Caco-2 (cell line): ENCODE results near the gene COMMD8. TPM values are rescaled to one million over a fixed set of nuclear protein-coding genes. Genes with fewer than 3 reads are reported as not detected.

ENCODE experiments used
- Bru-seq: library from RNA; stranded (reverse); fragments of 400-500 nt; gene quantifications from one replicate; lab custom pipeline; 2021; lab: Mats Ljungman, UMichigan
- BruChase-seq, 2 experiments: library from RNA; stranded (reverse); fragments of 400-500 nt; gene quantifications; one replicate each; lab custom pipeline; 2021; lab: Mats Ljungman, UMichigan
- BruUV-seq: library from RNA; stranded (reverse); fragments of 400-500 nt; replicated peaks from 2 replicates; lab custom pipeline; 2021; lab: Mats Ljungman, UMichigan
- CTCF ChIA-PET: fragments of 300-600 bp; sonication (Branson Sonifier 250); formaldehyde crosslinking; loops from one replicate; lab custom pipeline; 2022; ENCODE audit warnings: antibody characterized with exemption; lab: Charles Lee
- POLR2A ChIA-PET: fragments of 300-600 bp; sonication (Branson Sonifier 250); formaldehyde crosslinking; loops from one replicate; lab custom pipeline; 2022; ENCODE audit warnings: antibody characterized with exemption; lab: Charles Lee
- DNase-seq, 2 experiments: peaks; one replicate each; pipeline versions ENCODE4 v3.0.0 to v3.0.0-alpha.2; 2020 to 2022
- H3K27me3 ChIP-seq: replicated peaks from 2 replicates; pipeline ENCODE4 v1.6.0; 2011; ENCODE audit warnings: low read length; ENCODE audit not compliant: control insufficient read depth, insufficient read depth
- H3K36me3 ChIP-seq: 2 replicates; pipeline ENCODE4 v1.5.1; 2011; ENCODE audit warnings: low read length; ENCODE audit not compliant: control insufficient read depth, insufficient read depth
- H3K4me1 ChIP-seq: fragments of 250-450 bp; sonication (Bioruptor Pico); 2 replicates; pipeline ENCODE4 v1.5.1; 2020; ENCODE audit warnings: mild to moderate bottlenecking
- H3K4me3 ChIP-seq: 2 replicates; pipeline ENCODE4 v1.5.1; 2011; ENCODE audit warnings: low read depth, mild to moderate bottlenecking, control low read depth, low read length
- H3K9me3 ChIP-seq: fragments of 250-450 bp; sonication (Bioruptor Pico); 2 replicates; pipeline ENCODE4 v1.5.1; 2020; ENCODE audit warnings: mild to moderate bottlenecking, moderate library complexity
- H3K27ac Mint-ChIP-seq: one replicate; pipeline ENCODE4 v1.8.0; 2022; ENCODE audit warnings: mixed read lengths; ENCODE audit not compliant: unreplicated experiment
- H3K27me3 Mint-ChIP-seq: one replicate; pipeline ENCODE4 v1.8.0; 2022; ENCODE audit warnings: mixed read lengths; ENCODE audit not compliant: insufficient read depth, unreplicated experiment
- H3K36me3 Mint-ChIP-seq: one replicate; pipeline ENCODE4 v1.8.0; 2022; ENCODE audit warnings: mild to moderate bottlenecking, mixed read lengths; ENCODE audit not compliant: insufficient read depth, unreplicated experiment
- H3K4me1 Mint-ChIP-seq: one replicate; pipeline ENCODE4 v1.8.0; 2022; ENCODE audit warnings: low read depth, mixed read lengths; ENCODE audit not compliant: unreplicated experiment
- H3K4me3 Mint-ChIP-seq: one replicate; pipeline ENCODE4 v1.8.0; 2022; ENCODE audit warnings: mild to moderate bottlenecking, moderate library complexity, mixed read lengths; ENCODE audit not compliant: unreplicated experiment
- H3K9me3 Mint-ChIP-seq: one replicate; pipeline ENCODE4 v1.8.0; 2022; ENCODE audit warnings: mixed read lengths; ENCODE audit not compliant: unreplicated experiment
- CTCF ChIP-seq, 2 experiments: fragments of 200-600 bp in 1 of 2; IDR thresholded peaks; 1 replicate in 1 of 2; 2 replicates in 1 of 2; pipeline versions ENCODE4 v1.5.1 to v1.8.0; 2011 to 2022; ENCODE audit warnings: antibody characterized with exemption in 1 of 2, control low read depth in 1 of 2, inconsistent platforms in 1 of 2, low read depth in 1 of 2, low read length in 1 of 2, mild to moderate bottlenecking in 1 of 2, moderate library complexity in 1 of 2; ENCODE audit not compliant: insufficient read depth in 1 of 2, severe bottlenecking in 1 of 2, unreplicated experiment in 1 of 2
- intact Hi-C: fragments of 100-400 bp; cut with micrococcal nuclease; formaldehyde crosslinking; loops from one replicate; pipeline ENCODE4 v1.10.0; 2022; ENCODE audit not compliant: unreplicated experiment
- long read RNA-seq: library from polyadenylated mRNA; stranded (forward); transcript quantifications from one replicate; pipeline ENCODE4 v2.0.0, GENCODE V29; 2022
- total RNA-seq: library from RNA; stranded (reverse); gene quantifications from 2 replicates; pipeline ENCODE4 v1.2.3, GENCODE V29; 2022

The COMMD8 gene
- total RNA-seq (34.9 and 38.8 TPM in 2 replicates), Bru-seq, nascent RNA (percentile 80 among the genes with signal in this experiment), BruChase-seq, experiment 1, labeled RNA remaining after a 2-hour chase (percentile 74 among the genes with signal in this experiment), BruChase-seq, experiment 2, labeled RNA remaining after a 6-hour chase (percentile 90 among the genes with signal in this experiment)
- long read RNA-seq, transcript COMMD8-201 (5 exons, 1,469 nt), result major isoform, 177 of 194 reads
- long read RNA-seq, partial matches to known transcripts, result 4 of 194 reads
- long read RNA-seq, other reads (novel, unspliced or antisense), result 13 of 194 reads

- Histone ChIP-seq H3K36me3 (no peaks in the 10 kb centered on the region; the same call in 1 of the 2 replicates), H3K4me1 (peaks cover 7% of the 10 kb centered on the region), H3K9me3 (no peaks in the 10 kb centered on the region), H3K27me3 (no peaks in the 10 kb centered on the region), H3K4me3 (peak within 1 kb of the TSS; percentile 67)
- H3K36me3 Mint-ChIP-seq, result peaks cover 7% of the 10 kb centered on the region
- ChIA-PET CTCF (interaction anchor here (0.9 to 1.3 kb wide), 10 partner anchors 10 to 101 kb away, joined by 3 to 24 read pairs (median 4); partner anchors contain the start of gene ATP10D), POLR2A (interaction anchor here (0.5 to 1.3 kb wide), 6 partner anchors 10 to 39 kb away, joined by 4 to 20 read pairs (median 6); partner anchors contain the start of gene ATP10D)
- H3K27me3 Mint-ChIP-seq, result no peaks in the 10 kb centered on the region
- H3K27ac Mint-ChIP-seq, result peak within 1 kb of the TSS; percentile 85
- intact Hi-C loops, result loop anchor here (1.0 to 2.0 kb wide), 3 partner anchors 22 to 101 kb away; partner anchors contain the start of gene ATP10D
- peak; percentile 4 to 14 for TF ChIP-seq CTCF (IDR thresholded peaks at IDR 0.05; ENCODE audit: insufficient read depth in 1 of 2, low read depth in 1 of 2, low read length in 1 of 2, severe bottlenecking in 1 of 2, unreplicated experiment in 1 of 2)
- H3K4me1 Mint-ChIP-seq, result peaks cover 20% of the 10 kb centered on the region
- no peaks in the 10 kb centered on the region for H3K9me3 Mint-ChIP-seq
- peak within 1 kb of the TSS; percentile 87 for H3K4me3 Mint-ChIP-seq
- BruUV-seq, result no TSS peak
- peak; percentile 96 to 97 for DNase-seq
These were observed at the start of gene COMMD8 for GRCh38 chr4:47463235-47463956. Gene COMMD8, minus strand, starts transcription at chr4:47463702. Its CDS starts 51 bp downstream, at chr4:47463651.

GRCh38 chr4:47510506-47511143 is 47.1 kb upstream of the COMMD8 start:
- Histone ChIP-seq H3K36me3 (no peaks in the 10 kb centered on the region), H3K27me3 (no peaks in the 10 kb centered on the region), H3K9me3 (no peaks in the 10 kb centered on the region), H3K4me3 (no peak overlapping the region), H3K4me1 (no peaks in the 10 kb centered on the region)
- Mint-ChIP-seq H3K9me3 (no peaks in the 10 kb centered on the region), H3K4me1 (no peaks in the 10 kb centered on the region), H3K4me3 (no peak overlapping the region), H3K36me3 (no peaks in the 10 kb centered on the region), H3K27ac (no peak overlapping the region), H3K27me3 (no peaks in the 10 kb centered on the region)
- no TSS peak for BruUV-seq
- POLR2A ChIA-PET, result no interaction called here
- intact Hi-C loops, result no loop called here
- CTCF ChIA-PET, result no interaction called here
- DNase-seq, result no peak
- TF ChIP-seq CTCF (IDR thresholded peaks at IDR 0.05; ENCODE audit: insufficient read depth in 1 of 2, low read depth in 1 of 2, low read length in 1 of 2, severe bottlenecking in 1 of 2, unreplicated experiment in 1 of 2), result no peak

DNA sequence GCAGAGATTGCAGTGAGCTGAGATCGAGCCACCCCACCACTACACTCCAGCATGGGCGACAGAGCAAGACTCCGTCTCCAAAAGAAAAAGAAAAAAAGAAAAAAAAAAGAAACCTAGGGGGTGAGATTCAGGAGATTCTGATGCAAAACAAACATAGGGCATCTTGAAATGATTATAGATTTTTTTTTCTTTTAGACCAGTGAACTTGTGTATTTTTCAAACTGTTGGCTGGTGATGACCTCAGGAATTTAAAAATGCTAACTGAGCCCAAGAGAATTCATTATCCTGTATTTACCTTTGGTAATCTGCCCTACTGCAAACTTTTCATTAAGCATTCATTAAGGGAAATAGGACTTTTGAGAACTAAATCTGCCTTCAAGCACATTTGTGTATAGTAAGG is 42.2 kb upstream of the COMMD8 start:
- POLR2A ChIA-PET, result no interaction called here
- TF ChIP-seq CTCF (IDR thresholded peaks at IDR 0.05; ENCODE audit: insufficient read depth in 1 of 2, low read depth in 1 of 2, low read length in 1 of 2, severe bottlenecking in 1 of 2, unreplicated experiment in 1 of 2), result no peak
- no TSS peak for BruUV-seq

More for the DNA sequence above, 42.2 kb upstream of the COMMD8 start:
- Histone ChIP-seq H3K9me3 (no peaks in the 10 kb centered on the region), H3K4me3 (no peak overlapping the region), H3K27me3 (no peaks in the 10 kb centered on the region), H3K36me3 (no peaks in the 10 kb centered on the region), H3K4me1 (no peaks in the 10 kb centered on the region)
- Mint-ChIP-seq H3K4me1 (no peaks in the 10 kb centered on the region), H3K4me3 (no peak overlapping the region), H3K27ac (no peak overlapping the region), H3K36me3 (no peaks in the 10 kb centered on the region), H3K27me3 (no peaks in the 10 kb centered on the region), H3K9me3 (no peaks in the 10 kb centered on the region)
- CTCF ChIA-PET, result no interaction called here
- no peak for DNase-seq
- intact Hi-C loops, result no loop called here
